Esophagus muscularis mucosa (tissue), 4 donors: Measurements from ENCODE around the gene UBE4A. TPM values are rescaled to one million over a fixed set of nuclear protein-coding genes. Genes with fewer than 3 reads are reported as not detected.

Source experiments
- DNase-seq: peaks from one replicate; pipeline ENCODE4 v3.0.0-alpha.2; 2017; ENCODE audit errors: extremely low spot score
- H3K27ac ChIP-seq, 4 donors: fragments of 200-600 bp; sonication (generic); replicated peaks in 1 of 4; 1 replicate in 3 of 4; 2 replicates in 1 of 4; pipeline ENCODE4 v1.5.1; 2016 to 2019; ENCODE audit warnings: mild to moderate bottlenecking in 1 of 4
- H3K27me3 ChIP-seq, 4 donors: fragments of 200-600 bp; sonication (generic); one replicate each; pipeline versions ENCODE4 v1.5.1 to v1.6.0; 2016 to 2019
- H3K36me3 ChIP-seq, 4 donors: fragments of 200-600 bp; sonication (generic); one replicate each; pipeline ENCODE4 v1.5.1; 2016 to 2019
- H3K4me1 ChIP-seq, 4 donors: fragments of 200-600 bp; sonication (generic); one replicate each; pipeline ENCODE4 v1.5.1; 2016 to 2019
- H3K4me3 ChIP-seq, 4 donors: fragments of 200-600 bp; sonication (generic); 1 replicate in 2 of 4; 2 replicates in 2 of 4; pipeline ENCODE4 v1.5.1; 2016 to 2019; ENCODE audit warnings: mild to moderate bottlenecking in 4 of 4, moderate library complexity in 1 of 4
- H3K9me3 ChIP-seq, 4 donors: fragments of 200-600 bp; sonication (generic); 1 replicate in 3 of 4; 2 replicates in 1 of 4; pipeline ENCODE4 v1.5.1; 2016 to 2019
- EP300 ChIP-seq: sonication (generic); formaldehyde crosslinking; IDR thresholded peaks from one replicate; pipeline ENCODE4 v1.6.1; 2017; ENCODE audit warnings: antibody characterized with exemption
- POLR2A ChIP-seq: fragments of 450-650 bp; IDR thresholded peaks from one replicate; pipeline ENCODE4 v1.6.1; 2017; ENCODE audit warnings: antibody characterized with exemption, moderate library complexity, mild to moderate bottlenecking, low read depth
- POLR2AphosphoS5 ChIP-seq, 2 donors: sonication (generic); formaldehyde crosslinking; IDR thresholded peaks; one replicate each; pipeline ENCODE4 v1.6.1; 2017; ENCODE audit warnings: antibody characterized with exemption in 2 of 2
- WGBS: methylation state at CpG from one replicate; pipeline ENCODE4 v1.1.5; 2018; 5-methylcytosine and 5-hydroxymethylcytosine counted together
- intact Hi-C: fragments of 100-400 bp; cut with DNase I; formaldehyde crosslinking; loops from one replicate; pipeline ENCODE4 v1.15.1; 2023
- total RNA-seq, 4 donors: library from RNA; depleted of rRNA; stranded (reverse); fragments of >200 nt; gene quantifications; one replicate each; pipeline versions ENCODE4 v1.1.0 to v1.2.1, GENCODE V29; 2016
- TF ChIP-seq, protein P1 (sequence below), 3 experiments: fragments of 200-600 bp in 2 of 3; fragments of 450-650 bp in 1 of 3; sonication (generic) in 2 of 3; IDR thresholded peaks; one replicate each; pipeline ENCODE4 v1.5.1; 2017 to 2019; ENCODE audit warnings: antibody characterized with exemption in 3 of 3, mild to moderate bottlenecking in 2 of 3, moderate library complexity in 1 of 3

The UBE4A gene
- total RNA-seq, 4 donors from 2014 or later, result 32.0 to 40.8 (median 36.6) TPM

DNA sequence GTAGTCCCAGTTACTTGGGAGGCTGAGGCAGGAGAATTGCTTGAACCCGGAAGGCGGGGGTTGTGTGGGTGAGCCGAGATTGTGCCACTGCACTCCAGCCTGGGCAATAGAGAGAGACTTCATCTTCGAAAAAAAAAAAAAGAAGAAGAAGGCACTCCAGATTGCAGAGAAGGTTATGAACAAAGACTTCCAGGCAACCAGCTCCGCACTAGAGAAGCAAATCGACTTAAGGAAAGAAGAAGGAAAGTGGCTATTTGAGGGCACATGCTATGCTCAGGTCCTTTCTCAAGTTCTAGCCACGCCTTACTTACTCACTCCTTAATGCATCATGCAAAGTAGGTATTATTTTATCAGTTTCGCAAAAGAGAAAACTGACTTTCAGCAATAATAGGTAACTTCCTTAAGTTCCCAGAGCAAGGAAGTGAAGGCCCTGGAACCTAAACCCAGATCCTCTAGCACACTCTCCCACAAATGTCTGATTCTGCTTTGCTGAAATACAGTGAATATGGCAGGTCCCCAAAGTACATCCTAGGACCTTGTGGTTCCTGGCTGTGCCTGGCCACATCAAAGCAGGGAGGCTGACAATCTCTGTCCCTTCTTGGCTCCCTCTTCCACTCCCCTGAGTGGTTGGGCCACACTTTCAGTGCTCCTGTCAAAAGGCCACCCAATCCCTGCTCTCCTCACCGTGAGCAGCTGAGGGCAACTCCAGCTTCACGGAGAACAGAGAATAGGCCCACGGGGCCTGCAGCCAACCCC is 40.6 kb upstream of the UBE4A start:
- Histone ChIP-seq H3K9me3 (no peaks in the 10 kb centered on the region), H3K4me1 (peaks cover 3 to 22% (median 19%) of the 10 kb centered on the region in 4 donors), H3K27me3 (peaks cover 0 to 39% (median 3%) of the 10 kb centered on the region in 4 donors), H3K4me3 (no peak overlapping the region), H3K27ac (no peak overlapping the region), H3K36me3 (no peaks in the 10 kb centered on the region)
- intact Hi-C loops, result no loop called here
- no peak for DNase-seq
- 82% methylated on average over 11 of the region's 11 CpGs for WGBS
- TF ChIP-seq EP300 (no peak), POLR2AphosphoS5 (IDR thresholded peaks at IDR 0.05) (no peak), POLR2A (no peak)
- TF ChIP-seq, protein P1, sequence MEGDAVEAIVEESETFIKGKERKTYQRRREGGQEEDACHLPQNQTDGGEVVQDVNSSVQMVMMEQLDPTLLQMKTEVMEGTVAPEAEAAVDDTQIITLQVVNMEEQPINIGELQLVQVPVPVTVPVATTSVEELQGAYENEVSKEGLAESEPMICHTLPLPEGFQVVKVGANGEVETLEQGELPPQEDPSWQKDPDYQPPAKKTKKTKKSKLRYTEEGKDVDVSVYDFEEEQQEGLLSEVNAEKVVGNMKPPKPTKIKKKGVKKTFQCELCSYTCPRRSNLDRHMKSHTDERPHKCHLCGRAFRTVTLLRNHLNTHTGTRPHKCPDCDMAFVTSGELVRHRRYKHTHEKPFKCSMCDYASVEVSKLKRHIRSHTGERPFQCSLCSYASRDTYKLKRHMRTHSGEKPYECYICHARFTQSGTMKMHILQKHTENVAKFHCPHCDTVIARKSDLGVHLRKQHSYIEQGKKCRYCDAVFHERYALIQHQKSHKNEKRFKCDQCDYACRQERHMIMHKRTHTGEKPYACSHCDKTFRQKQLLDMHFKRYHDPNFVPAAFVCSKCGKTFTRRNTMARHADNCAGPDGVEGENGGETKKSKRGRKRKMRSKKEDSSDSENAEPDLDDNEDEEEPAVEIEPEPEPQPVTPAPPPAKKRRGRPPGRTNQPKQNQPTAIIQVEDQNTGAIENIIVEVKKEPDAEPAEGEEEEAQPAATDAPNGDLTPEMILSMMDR (IDR thresholded peaks at IDR 0.05), result no peak

DNA sequence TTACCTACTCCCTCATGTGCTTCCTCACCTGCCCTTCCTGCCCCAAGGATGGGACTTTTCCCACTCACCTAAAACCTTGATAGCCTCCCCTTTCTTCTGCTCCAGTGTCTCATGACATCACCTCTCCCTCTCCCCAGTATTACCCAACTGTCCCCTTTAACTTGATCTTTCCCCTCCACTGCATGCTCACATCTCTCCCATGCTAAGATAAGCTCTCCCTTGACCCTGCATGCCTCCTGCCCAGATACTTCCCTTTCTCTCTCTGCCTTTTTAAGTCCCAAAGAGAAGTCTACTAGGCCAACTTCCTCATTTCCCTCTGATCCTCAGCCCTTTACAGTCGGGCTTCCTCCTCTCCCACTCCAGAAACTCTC is 40.1 kb upstream of the UBE4A start:
- Histone ChIP-seq H3K4me3 (no peak overlapping the region), H3K27ac (no peak overlapping the region), H3K9me3 (no peaks in the 10 kb centered on the region), H3K4me1 (peaks cover 3 to 22% (median 19%) of the 10 kb centered on the region in 4 donors), H3K36me3 (no peaks in the 10 kb centered on the region), H3K27me3 (peaks cover 0 to 34% (median 2%) of the 10 kb centered on the region in 4 donors)
- intact Hi-C loops, result no loop called here
- 50% methylated on average over 1 of the region's 1 CpG for WGBS
- TF ChIP-seq, protein P1 (IDR thresholded peaks at IDR 0.05), result no peak
- TF ChIP-seq POLR2AphosphoS5 (IDR thresholded peaks at IDR 0.05), result no peak
- DNase-seq, result no peak

DNA sequence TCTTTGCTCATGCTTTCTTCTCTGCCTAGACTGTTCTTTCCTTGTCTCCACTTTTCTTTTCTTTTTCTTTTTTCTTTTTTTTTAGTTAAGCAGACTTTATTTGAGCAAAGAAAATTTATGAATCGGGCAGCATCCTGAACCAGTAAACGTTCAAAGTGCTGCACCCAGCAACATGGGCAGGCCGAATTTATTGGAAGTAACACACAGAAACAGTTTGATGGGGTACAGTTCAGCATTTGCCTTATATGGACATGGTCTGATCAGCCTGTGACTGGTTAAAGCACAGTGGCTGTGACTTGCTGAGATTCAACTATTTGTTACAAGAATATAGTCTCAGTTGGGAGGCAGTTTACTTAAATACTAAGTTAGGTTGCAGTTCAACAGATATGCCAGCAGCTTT is 38.9 kb upstream of the UBE4A start:
- Histone ChIP-seq H3K4me1 (peaks cover 3 to 17% (median 14%) of the 10 kb centered on the region in 4 donors), H3K27ac (no peak overlapping the region), H3K4me3 (no peak overlapping the region), H3K27me3 (peaks cover 0 to 22% (median 0%) of the 10 kb centered on the region in 4 donors), H3K9me3 (no peaks in the 10 kb centered on the region), H3K36me3 (no peaks in the 10 kb centered on the region)
- WGBS, result 94% methylated on average over 3 of the region's 3 CpGs
- intact Hi-C loops, result no loop called here
- TF ChIP-seq, protein P1 (IDR thresholded peaks at IDR 0.05), result no peak
- TF ChIP-seq POLR2AphosphoS5 (IDR thresholded peaks at IDR 0.05) (no peak), POLR2A (no peak)
- DNase-seq, result no peak

DNA sequence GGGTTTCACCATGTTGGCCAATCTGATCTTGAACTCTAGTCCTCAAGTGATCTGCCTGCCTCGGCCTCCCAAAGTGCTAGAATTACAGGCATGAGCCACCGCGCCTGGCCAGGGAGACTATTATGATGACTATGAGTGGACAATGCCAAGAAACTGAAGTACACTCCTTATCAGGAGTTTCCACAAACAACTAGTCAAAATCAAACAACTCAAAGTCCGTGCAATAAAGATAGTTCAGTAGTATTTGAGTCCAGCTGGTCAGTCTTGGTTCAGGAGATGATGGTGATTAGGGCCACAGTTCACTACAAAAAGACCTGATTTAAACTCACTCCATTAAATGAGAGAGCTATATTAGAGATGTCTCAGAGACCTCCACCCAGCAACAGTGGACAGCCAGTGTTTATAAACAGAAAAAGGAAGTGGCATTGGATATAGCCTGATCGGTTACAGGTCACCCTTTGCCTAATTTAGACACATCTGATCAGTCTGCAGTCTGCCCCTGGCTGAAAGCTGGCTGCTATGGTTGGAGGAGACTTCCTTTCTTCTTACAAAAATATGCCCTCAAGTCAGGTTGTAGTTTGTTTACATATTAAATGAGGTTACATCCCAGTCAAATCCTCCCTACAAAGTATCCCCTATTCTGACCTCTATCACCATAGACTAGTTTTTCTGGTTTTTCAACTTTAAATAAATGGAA is 37.9 kb upstream of the UBE4A start:
- Histone ChIP-seq H3K27ac (no peak overlapping the region), H3K4me3 (no peak overlapping the region), H3K27me3 (peaks cover 0 to 14% (median 0%) of the 10 kb centered on the region in 4 donors), H3K4me1 (peaks cover 3 to 6% (median 5%) of the 10 kb centered on the region in 4 donors), H3K36me3 (no peaks in the 10 kb centered on the region), H3K9me3 (no peaks in the 10 kb centered on the region)
- TF ChIP-seq EP300 (no peak), POLR2A (no peak), POLR2AphosphoS5 (IDR thresholded peaks at IDR 0.05) (no peak)
- TF ChIP-seq, protein P1 (IDR thresholded peaks at IDR 0.05), result no peak
- DNase-seq, result no peak
- 76% methylated on average over 5 of the region's 5 CpGs for WGBS
- intact Hi-C loops, result no loop called here
